ENCODE data around the gene NEK10.

Gene NEK10

GRCh38 chr3:27089645-27090044 is 279.5 kb downstream of the NEK10 start:
- no peak overlapping the region for H3K4me3 ChIP-seq (replicated peaks in 1 of 2; ENCODE audit: low read depth in 2 of 2, low read length in 2 of 2)
- no peak for TF ChIP-seq CTCF (IDR thresholded peaks at IDR 0.05; ENCODE audit: low read depth, low read length)
- no peak for DNase-seq (ENCODE audit: low read depth in 2 of 2)

- H3K4me3 ChIP-seq (replicated peaks in 1 of 2; ENCODE audit: low read depth in 2 of 2, low read length in 2 of 2), result no peak overlapping the region
- DNase-seq (ENCODE audit: low read depth in 2 of 2), result peak; percentile 36 to 43
- no peak for TF ChIP-seq CTCF (IDR thresholded peaks at IDR 0.05; ENCODE audit: low read depth, low read length)
Observed at GRCh38 chr3:27089068-27089467, 280.1 kb downstream of the NEK10 start.

- no peak overlapping the region for H3K4me3 ChIP-seq (replicated peaks in 1 of 2; ENCODE audit: low read depth in 2 of 2, low read length in 2 of 2)
- no peak for TF ChIP-seq CTCF (IDR thresholded peaks at IDR 0.05; ENCODE audit: low read depth, low read length)
- DNase-seq (ENCODE audit: low read depth in 2 of 2), result no peak
Observed at GRCh38 chr3:27085829-27086730, 283.1 kb downstream of the NEK10 start.

GRCh38 chr3:27081992-27082607 is 287.1 kb downstream of the NEK10 start:
- no peak for TF ChIP-seq CTCF (IDR thresholded peaks at IDR 0.05; ENCODE audit: low read depth, low read length)
- no peak for DNase-seq (ENCODE audit: low read depth in 2 of 2)
- H3K4me3 ChIP-seq (replicated peaks in 1 of 2; ENCODE audit: low read depth in 2 of 2, low read length in 2 of 2), result no peak overlapping the region

GRCh38 chr3:27081566-27081965 is 287.6 kb downstream of the NEK10 start:
- no peak for DNase-seq (ENCODE audit: low read depth in 2 of 2)
- no peak overlapping the region for H3K4me3 ChIP-seq (replicated peaks in 1 of 2; ENCODE audit: low read depth in 2 of 2, low read length in 2 of 2)
- no peak for TF ChIP-seq CTCF (IDR thresholded peaks at IDR 0.05; ENCODE audit: low read depth, low read length)

- no peak overlapping the region for H3K4me3 ChIP-seq (replicated peaks in 1 of 2; ENCODE audit: low read depth in 2 of 2, low read length in 2 of 2)
- no peak for TF ChIP-seq CTCF (IDR thresholded peaks at IDR 0.05; ENCODE audit: low read depth, low read length)
- DNase-seq (ENCODE audit: low read depth in 2 of 2), result no peak
Observed at GRCh38 chr3:27080258-27080525, 289.0 kb downstream of the NEK10 start.

Data from cardiac fibroblast (primary cell).